ENCODE results near the gene MED16. TPM values are rescaled to one million over a fixed set of nuclear protein-coding genes. Genes with fewer than 3 reads are reported as not detected.

MED16 gene
- total and polyA plus RNA-seq, 2 of the 13 experiments (the other 11 are each of a cell fraction or from before 2014, with no cell fraction given), result 13.3 to 14.8 TPM

DNA sequence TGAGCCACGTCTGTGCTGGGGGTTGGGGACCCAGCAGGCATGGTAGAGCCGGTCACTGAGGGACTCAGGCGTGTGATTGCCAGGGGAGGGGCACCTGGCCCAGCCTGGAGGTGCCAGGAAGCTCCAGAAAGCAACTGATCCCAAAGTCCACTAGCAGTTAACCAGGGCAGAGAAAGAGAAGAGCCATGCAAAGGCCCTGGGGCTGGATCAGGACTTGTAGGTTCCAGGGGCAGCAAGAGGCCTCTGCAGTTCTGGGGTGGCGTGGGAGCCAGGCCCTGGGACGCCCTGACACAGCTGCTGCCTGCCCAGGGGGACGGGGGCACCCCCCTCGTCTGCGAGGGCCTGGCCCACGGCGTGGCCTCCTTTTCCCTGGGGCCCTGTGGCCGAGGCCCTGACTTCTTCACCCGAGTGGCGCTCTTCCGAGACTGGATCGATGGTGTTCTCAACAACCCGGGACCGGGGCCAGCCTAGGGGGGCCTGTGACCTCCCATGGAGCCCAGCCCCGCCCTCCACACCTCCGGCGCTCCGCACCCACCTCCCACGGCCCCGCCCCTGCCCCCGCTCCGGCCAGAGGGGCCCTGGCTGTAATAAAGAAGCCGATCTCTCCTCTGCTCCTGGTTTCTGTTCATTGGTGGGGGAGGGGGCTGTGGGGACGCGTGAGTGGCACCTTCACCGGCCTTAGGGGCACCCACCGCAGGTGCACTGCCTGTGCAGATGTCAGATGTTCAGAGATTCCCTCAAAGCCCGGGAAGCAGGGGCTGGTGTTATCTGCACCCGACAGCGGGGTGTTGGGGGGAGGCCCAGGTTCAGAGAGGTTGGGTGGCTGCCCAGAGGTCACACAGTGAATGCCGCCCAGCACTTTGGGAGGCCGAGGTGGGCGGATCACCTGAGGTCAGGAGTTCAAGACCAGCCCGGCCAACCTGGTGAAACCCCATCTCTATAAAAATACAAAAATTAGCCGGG, 61.3 kb downstream of the MED16 start:
- 1% methylated on average over 8 of the region's 38 CpGs for WGBS (ENCODE audit: low lambda C conversion rate)
- Histone ChIP-seq H3K4me2 (ENCODE audit: low read depth, low read length) (peak overlapping the region; percentile 42), H3K4me1 (ENCODE audit: insufficient read depth, low read length) (peaks cover 27% of the 10 kb centered on the region), H3K9ac (ENCODE audit: insufficient read depth, low read depth, low read length) (no peak overlapping the region), H3K9me3 (ENCODE audit: low read length) (no peaks in the 10 kb centered on the region), H3K27me3 (ENCODE audit: control insufficient read depth in 1 of 2, insufficient read depth in 2 of 2, low read length in 2 of 2) (peaks cover 13 to 47% of the 10 kb centered on the region in 2 experiments), H3K27ac (ENCODE audit: extremely low read length, insufficient read depth, low read length) (no peak overlapping the region), H4K20me1 (ENCODE audit: insufficient read depth, low read length) (no peaks in the 10 kb centered on the region), H3K79me2 (ENCODE audit: insufficient read depth, low read length) (no peaks in the 10 kb centered on the region), H3K36me3 (replicated peaks in 1 of 2; ENCODE audit: control insufficient read depth in 1 of 2, insufficient read depth in 2 of 2, low read length in 2 of 2) (no peaks in the 10 kb centered on the region), H2AFZ (ENCODE audit: low read length) (no peak overlapping the region), H3K4me3 (replicated peaks in 1 of 3; ENCODE audit: insufficient read depth in 1 of 3, low read depth in 2 of 3, low read length in 3 of 3) (peak overlapping the region in 1 of 3 experiments; percentile 33; a peak in 1 of 6 replicates)
- BruUV-seq (replicated peaks), result no TSS peak
- no peak for DNase-seq (ENCODE audit: low spot score)
- in situ Hi-C loops (cut with HindIII; ENCODE audit: extremely low pct_ligation_motif_present, low pct_unique_long_range_greater_than_20kb), result no loop called here
- POLR2A ChIA-PET, result interaction anchor here (1.0 kb wide), 1 partner anchor 33 kb away, joined by 3 read pairs; no protein-coding TSS in a partner anchor
- no peak for FAIRE-seq
- intact Hi-C loops (cut with micrococcal nuclease; ENCODE audit: unreplicated experiment), result no loop called here
- ATAC-seq, result peak; percentile 29
- CTCF ChIA-PET (ENCODE audit: low intra/inter-chr PET ratio, low total read pairs), result no interaction called here
- no peak for TF ChIP-seq PAWR (CRISPR knock-in tag; IDR thresholded peaks at IDR 0.05; ENCODE audit: borderline replicate concordance)
- TF ChIP-seq, protein P1, sequence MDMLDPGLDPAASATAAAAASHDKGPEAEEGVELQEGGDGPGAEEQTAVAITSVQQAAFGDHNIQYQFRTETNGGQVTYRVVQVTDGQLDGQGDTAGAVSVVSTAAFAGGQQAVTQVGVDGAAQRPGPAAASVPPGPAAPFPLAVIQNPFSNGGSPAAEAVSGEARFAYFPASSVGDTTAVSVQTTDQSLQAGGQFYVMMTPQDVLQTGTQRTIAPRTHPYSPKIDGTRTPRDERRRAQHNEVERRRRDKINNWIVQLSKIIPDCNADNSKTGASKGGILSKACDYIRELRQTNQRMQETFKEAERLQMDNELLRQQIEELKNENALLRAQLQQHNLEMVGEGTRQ (IDR thresholded peaks at IDR 0.05; ENCODE audit: low read depth, low read length), result no peak
- TF ChIP-seq, protein P1 (CRISPR knock-in tag; IDR thresholded peaks at IDR 0.05; ENCODE audit: borderline replicate concordance), result no peak
- TF ChIP-seq, protein P2, sequence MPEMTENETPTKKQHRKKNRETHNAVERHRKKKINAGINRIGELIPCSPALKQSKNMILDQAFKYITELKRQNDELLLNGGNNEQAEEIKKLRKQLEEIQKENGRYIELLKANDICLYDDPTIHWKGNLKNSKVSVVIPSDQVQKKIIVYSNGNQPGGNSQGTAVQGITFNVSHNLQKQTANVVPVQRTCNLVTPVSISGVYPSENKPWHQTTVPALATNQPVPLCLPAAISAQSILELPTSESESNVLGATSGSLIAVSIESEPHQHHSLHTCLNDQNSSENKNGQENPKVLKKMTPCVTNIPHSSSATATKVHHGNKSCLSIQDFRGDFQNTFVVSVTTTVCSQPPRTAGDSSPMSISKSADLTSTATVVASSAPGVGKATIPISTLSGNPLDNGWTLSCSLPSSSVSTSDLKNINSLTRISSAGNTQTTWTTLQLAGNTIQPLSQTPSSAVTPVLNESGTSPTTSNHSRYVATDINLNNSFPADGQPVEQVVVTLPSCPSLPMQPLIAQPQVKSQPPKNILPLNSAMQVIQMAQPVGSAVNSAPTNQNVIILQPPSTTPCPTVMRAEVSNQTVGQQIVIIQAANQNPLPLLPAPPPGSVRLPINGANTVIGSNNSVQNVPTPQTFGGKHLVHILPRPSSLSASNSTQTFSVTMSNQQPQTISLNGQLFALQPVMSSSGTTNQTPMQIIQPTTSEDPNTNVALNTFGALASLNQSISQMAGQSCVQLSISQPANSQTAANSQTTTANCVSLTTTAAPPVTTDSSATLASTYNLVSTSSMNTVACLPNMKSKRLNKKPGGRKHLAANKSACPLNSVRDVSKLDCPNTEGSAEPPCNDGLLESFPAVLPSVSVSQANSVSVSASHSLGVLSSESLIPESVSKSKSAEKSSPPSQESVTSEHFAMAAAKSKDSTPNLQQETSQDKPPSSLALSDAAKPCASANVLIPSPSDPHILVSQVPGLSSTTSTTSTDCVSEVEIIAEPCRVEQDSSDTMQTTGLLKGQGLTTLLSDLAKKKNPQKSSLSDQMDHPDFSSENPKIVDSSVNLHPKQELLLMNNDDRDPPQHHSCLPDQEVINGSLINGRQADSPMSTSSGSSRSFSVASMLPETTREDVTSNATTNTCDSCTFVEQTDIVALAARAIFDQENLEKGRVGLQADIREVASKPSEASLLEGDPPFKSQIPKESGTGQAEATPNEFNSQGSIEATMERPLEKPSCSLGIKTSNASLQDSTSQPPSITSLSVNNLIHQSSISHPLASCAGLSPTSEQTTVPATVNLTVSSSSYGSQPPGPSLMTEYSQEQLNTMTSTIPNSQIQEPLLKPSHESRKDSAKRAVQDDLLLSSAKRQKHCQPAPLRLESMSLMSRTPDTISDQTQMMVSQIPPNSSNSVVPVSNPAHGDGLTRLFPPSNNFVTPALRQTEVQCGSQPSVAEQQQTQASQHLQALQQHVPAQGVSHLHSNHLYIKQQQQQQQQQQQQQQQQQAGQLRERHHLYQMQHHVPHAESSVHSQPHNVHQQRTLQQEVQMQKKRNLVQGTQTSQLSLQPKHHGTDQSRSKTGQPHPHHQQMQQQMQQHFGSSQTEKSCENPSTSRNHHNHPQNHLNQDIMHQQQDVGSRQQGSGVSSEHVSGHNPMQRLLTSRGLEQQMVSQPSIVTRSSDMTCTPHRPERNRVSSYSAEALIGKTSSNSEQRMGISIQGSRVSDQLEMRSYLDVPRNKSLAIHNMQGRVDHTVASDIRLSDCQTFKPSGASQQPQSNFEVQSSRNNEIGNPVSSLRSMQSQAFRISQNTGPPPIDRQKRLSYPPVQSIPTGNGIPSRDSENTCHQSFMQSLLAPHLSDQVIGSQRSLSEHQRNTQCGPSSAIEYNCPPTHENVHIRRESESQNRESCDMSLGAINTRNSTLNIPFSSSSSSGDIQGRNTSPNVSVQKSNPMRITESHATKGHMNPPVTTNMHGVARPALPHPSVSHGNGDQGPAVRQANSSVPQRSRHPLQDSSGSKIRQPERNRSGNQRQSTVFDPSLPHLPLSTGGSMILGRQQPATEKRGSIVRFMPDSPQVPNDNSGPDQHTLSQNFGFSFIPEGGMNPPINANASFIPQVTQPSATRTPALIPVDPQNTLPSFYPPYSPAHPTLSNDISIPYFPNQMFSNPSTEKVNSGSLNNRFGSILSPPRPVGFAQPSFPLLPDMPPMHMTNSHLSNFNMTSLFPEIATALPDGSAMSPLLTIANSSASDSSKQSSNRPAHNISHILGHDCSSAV (CRISPR knock-in tag; IDR thresholded peaks at IDR 0.05; ENCODE audit: borderline replicate concordance), result no peak
- TF ChIP-seq ZMYM3 (CRISPR knock-in tag; IDR thresholded peaks at IDR 0.05), result peak; percentile 76
- no peak for TF ChIP-seq SMYD3 (CRISPR knock-in tag; IDR thresholded peaks at IDR 0.05)
- peak; percentile 99 for TF ChIP-seq ZNF768 (CRISPR knock-in tag; IDR thresholded peaks at IDR 0.05)
- TF ChIP-seq TBP (CRISPR knock-in tag; IDR thresholded peaks at IDR 0.05), result no peak
- TF ChIP-seq GABPB1 (CRISPR knock-in tag; IDR thresholded peaks at IDR 0.05), result peak; percentile 24; the same call in 1 of the 2 replicates
- TF ChIP-seq FOSL2 (CRISPR knock-in tag; IDR thresholded peaks at IDR 0.05), result no peak
- TF ChIP-seq, protein P3, sequence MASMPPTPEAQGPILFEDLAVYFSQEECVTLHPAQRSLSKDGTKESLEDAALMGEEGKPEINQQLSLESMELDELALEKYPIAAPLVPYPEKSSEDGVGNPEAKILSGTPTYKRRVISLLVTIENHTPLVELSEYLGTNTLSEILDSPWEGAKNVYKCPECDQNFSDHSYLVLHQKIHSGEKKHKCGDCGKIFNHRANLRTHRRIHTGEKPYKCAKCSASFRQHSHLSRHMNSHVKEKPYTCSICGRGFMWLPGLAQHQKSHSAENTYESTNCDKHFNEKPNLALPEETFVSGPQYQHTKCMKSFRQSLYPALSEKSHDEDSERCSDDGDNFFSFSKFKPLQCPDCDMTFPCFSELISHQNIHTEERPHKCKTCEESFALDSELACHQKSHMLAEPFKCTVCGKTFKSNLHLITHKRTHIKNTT (CRISPR knock-in tag; IDR thresholded peaks at IDR 0.05), result no peak
